DOHH2 (cell line): ENCODE results near the gene TSPY8.
"Not testable (repeated sequence)": the region's sequence is repeated elsewhere in the genome, so short reads cannot be mapped to it uniquely, and the experiment has no call there.

Source experiments
- H3F3A ChIP-seq: fragments of 200-600 bp; sonication (generic), shearing (Covaris generic); 2 replicates; pipeline ENCODE4 v1.6.0; 2016; ENCODE audit warnings: antibody characterized with exemption, mild to moderate bottlenecking; ENCODE audit not compliant: control insufficient read depth, insufficient read depth
- H3K27ac ChIP-seq: fragments of 200-600 bp; sonication (generic); 2 replicates; pipeline ENCODE4 v1.5.1; 2014; ENCODE audit warnings: low read depth, mild to moderate bottlenecking, low read length, moderate library complexity
- H3K27me3 ChIP-seq: fragments of 200-600 bp; sonication (generic); 2 replicates; pipeline ENCODE4 v1.6.1; 2014; ENCODE audit warnings: mild to moderate bottlenecking, low read length, mixed read lengths; ENCODE audit not compliant: control insufficient read depth
- H3K36me3 ChIP-seq: fragments of 200-600 bp; sonication (generic); 2 replicates; pipeline ENCODE4 v1.6.1; 2014; ENCODE audit warnings: mild to moderate bottlenecking, low read length, moderate library complexity, mixed read lengths; ENCODE audit not compliant: control insufficient read depth
- H3K4me1 ChIP-seq: fragments of 200-600 bp; sonication (generic); 2 replicates; pipeline ENCODE4 v1.6.1; 2014; ENCODE audit warnings: mild to moderate bottlenecking, low read length, mixed read lengths; ENCODE audit not compliant: control insufficient read depth
- H3K4me2 ChIP-seq: fragments of 200-600 bp; sonication (generic); 2 replicates; pipeline ENCODE4 v1.6.0; 2014; ENCODE audit warnings: mild to moderate bottlenecking, low read length, moderate library complexity
- H3K4me3 ChIP-seq: fragments of 200-600 bp; sonication (generic); 2 replicates; pipeline ENCODE4 v1.5.1; 2014; ENCODE audit warnings: mild to moderate bottlenecking, low read length, mixed read lengths
- H3K79me2 ChIP-seq: fragments of 200-600 bp; sonication (generic); 2 replicates; pipeline ENCODE4 v1.6.1; 2014; ENCODE audit warnings: mild to moderate bottlenecking, low read length, mixed read lengths; ENCODE audit not compliant: control insufficient read depth
- H3K9me2 ChIP-seq: fragments of 200-600 bp; sonication (generic); replicated peaks from 2 replicates; pipeline ENCODE4 v1.6.1; 2014; ENCODE audit warnings: mild to moderate bottlenecking, low read length, mixed read lengths; ENCODE audit not compliant: control insufficient read depth
- H3K9me3 ChIP-seq: fragments of 200-600 bp; sonication (generic); 2 replicates; pipeline ENCODE4 v1.6.1; 2014; ENCODE audit warnings: antibody characterized with exemption, low read length, mixed read lengths; ENCODE audit not compliant: control insufficient read depth, insufficient read depth
- H4K20me1 ChIP-seq: fragments of 200-600 bp; sonication (generic); 2 replicates; pipeline ENCODE4 v1.6.0; 2014; ENCODE audit warnings: low read depth, mild to moderate bottlenecking, antibody characterized with exemption, low read length, moderate library complexity; ENCODE audit not compliant: control insufficient read depth, insufficient read depth
- CTCF ChIP-seq: fragments of 200-600 bp; sonication (generic); IDR thresholded peaks from one replicate; pipeline ENCODE4 v1.5.1; 2014; ENCODE audit warnings: antibody characterized with exemption, mild to moderate bottlenecking, low read depth, low read length; ENCODE audit not compliant: poor library complexity, severe bottlenecking
- EZH2phosphoT487 ChIP-seq: fragments of 200-600 bp; sonication (generic); IDR thresholded peaks from 2 replicates; pipeline ENCODE4 v1.6.1; 2017; ENCODE audit warnings: borderline replicate concordance, mild to moderate bottlenecking, antibody characterized with exemption, low read length, moderate library complexity, mixed read lengths

The TSPY8 gene

GRCh38 chrY:9357497-9357896 is at the start of gene TSPY8:
TSPY8 (plus strand) TSS chrY:9357797; CDS start chrY:9357843, 46 bp downstream.
- not testable (repeated sequence) for H3K9me3 ChIP-seq

GRCh38 chrY:9320996-9321395 is 36.6 kb upstream of the TSPY8 start:
- Histone ChIP-seq H3K9me2 (no peaks in the 10 kb centered on the region), H3K9me3 (no peaks in the 10 kb centered on the region), H3K4me1 (no peaks in the 10 kb centered on the region), H3K27me3 (no peaks in the 10 kb centered on the region), H3K4me2 (no peak overlapping the region), H3F3A (no peaks in the 10 kb centered on the region), H4K20me1 (no peaks in the 10 kb centered on the region), H3K27ac (no peak overlapping the region), H3K36me3 (no peaks in the 10 kb centered on the region), H3K79me2 (no peaks in the 10 kb centered on the region), H3K4me3 (no peak overlapping the region)
- TF ChIP-seq CTCF: no peak
- TF ChIP-seq EZH2phosphoT487: no peak

More at GRCh38 chrY:9357497-9357896, at the start of gene TSPY8:
- H3K27ac ChIP-seq, H3K4me1 ChIP-seq, H3K9me2 ChIP-seq, H3K79me2 ChIP-seq, H3K4me2 ChIP-seq, H4K20me1 ChIP-seq, H3F3A ChIP-seq, H3K4me3 ChIP-seq, H3K36me3 ChIP-seq, H3K27me3 ChIP-seq: not testable (repeated sequence)

- not testable (repeated sequence) for H3K79me2 ChIP-seq, H3F3A ChIP-seq
Measured at GRCh38 chrY:9337164-9337563, 20.4 kb upstream of the TSPY8 start, which contains the start of gene TSPY4. TSPY4 (plus strand) TSS chrY:9337464; CDS start chrY:9337510, 46 bp downstream.

GRCh38 chrY:9396527-9396926 is 38.9 kb downstream of the TSPY8 start:
- H3K4me3 ChIP-seq, H3K79me2 ChIP-seq, H4K20me1 ChIP-seq, H3K27ac ChIP-seq, H3K9me2 ChIP-seq, H3K4me2 ChIP-seq, H3K4me1 ChIP-seq, H3K9me3 ChIP-seq, H3F3A ChIP-seq, H3K27me3 ChIP-seq, H3K36me3 ChIP-seq: not testable (repeated sequence)

More at GRCh38 chrY:9337164-9337563, 20.4 kb upstream of the TSPY8 start, which contains the start of gene TSPY4:
- not testable (repeated sequence) for H3K27ac ChIP-seq, H3K4me1 ChIP-seq, H3K27me3 ChIP-seq, H3K4me3 ChIP-seq, H3K36me3 ChIP-seq, H3K9me2 ChIP-seq, H3K9me3 ChIP-seq, H4K20me1 ChIP-seq, H3K4me2 ChIP-seq

- H3F3A ChIP-seq, H3K4me3 ChIP-seq, H3K9me2 ChIP-seq, H4K20me1 ChIP-seq, H3K27me3 ChIP-seq, H3K4me1 ChIP-seq, H3K79me2 ChIP-seq, H3K9me3 ChIP-seq, H3K36me3 ChIP-seq, H3K4me2 ChIP-seq, H3K27ac ChIP-seq: not testable (repeated sequence)
Measured at GRCh38 chrY:9398121-9398520, 40.5 kb downstream of the TSPY8 start, which contains the start of gene TSPY3. TSPY3 (plus strand) TSS chrY:9398421; CDS start chrY:9398467, 46 bp downstream.
